Measurements from ENCODE around the gene MMP19.

Gene MMP19

GRCh38 chr12:55852740-55853139 is 10.0 kb upstream of the MMP19 start:
- no peaks in the 10 kb centered on the region for H3K9me3 ChIP-seq
- no peak for TF ChIP-seq CTCF (IDR thresholded peaks at IDR 0.05; ENCODE audit: low read depth, low read length)
- no peak overlapping the region for H3K4me3 ChIP-seq (ENCODE audit: low read depth, low read length)
- DNase-seq: no peak
- H3K36me3 ChIP-seq: no peaks in the 10 kb centered on the region
- no peaks in the 10 kb centered on the region for H3K27me3 ChIP-seq
- H3K4me1 ChIP-seq: no peaks in the 10 kb centered on the region; the same call in 1 of the 2 replicates

- Histone ChIP-seq H3K4me1 (peaks cover 5% of the 10 kb centered on the region; the same call in 1 of the 2 replicates), H3K36me3 (no peaks in the 10 kb centered on the region), H3K27me3 (no peaks in the 10 kb centered on the region), H3K9me3 (no peaks in the 10 kb centered on the region), H3K4me3 (ENCODE audit: low read depth, low read length) (no peak overlapping the region)
- no peak for TF ChIP-seq CTCF (IDR thresholded peaks at IDR 0.05; ENCODE audit: low read depth, low read length)
- no peak for DNase-seq
Observed at GRCh38 chr12:55850893-55851292, 8.2 kb upstream of the MMP19 start.

- Histone ChIP-seq H3K27me3 (no peaks in the 10 kb centered on the region), H3K36me3 (no peaks in the 10 kb centered on the region), H3K9me3 (no peaks in the 10 kb centered on the region), H3K4me3 (ENCODE audit: low read depth, low read length) (no peak overlapping the region), H3K4me1 (peaks cover 5% of the 10 kb centered on the region; the same call in 1 of the 2 replicates)
- no peak for TF ChIP-seq CTCF (IDR thresholded peaks at IDR 0.05; ENCODE audit: low read depth, low read length)
- DNase-seq: no peak
Observed at GRCh38 chr12:55850401-55850800, 7.7 kb upstream of the MMP19 start.

- Histone ChIP-seq H3K36me3 (no peaks in the 10 kb centered on the region), H3K4me1 (peaks cover 5% of the 10 kb centered on the region; the same call in 1 of the 2 replicates), H3K9me3 (no peaks in the 10 kb centered on the region), H3K27me3 (no peaks in the 10 kb centered on the region), H3K4me3 (ENCODE audit: low read depth, low read length) (no peak overlapping the region)
- no peak for DNase-seq
- no peak for TF ChIP-seq CTCF (IDR thresholded peaks at IDR 0.05; ENCODE audit: low read depth, low read length)
Observed at GRCh38 chr12:55849616-55850343, 7.0 kb upstream of the MMP19 start.

- TF ChIP-seq CTCF (IDR thresholded peaks at IDR 0.05; ENCODE audit: low read depth, low read length): no peak
- DNase-seq: peak; percentile 78
- Histone ChIP-seq H3K27me3 (no peaks in the 10 kb centered on the region), H3K4me1 (peaks cover 5% of the 10 kb centered on the region; the same call in 1 of the 2 replicates), H3K36me3 (no peaks in the 10 kb centered on the region), H3K4me3 (ENCODE audit: low read depth, low read length) (no peak overlapping the region; the same call in 1 of the 2 replicates), H3K9me3 (no peaks in the 10 kb centered on the region)
Observed at GRCh38 chr12:55847603-55848291, 5.0 kb upstream of the MMP19 start.

- no peaks in the 10 kb centered on the region for H3K27me3 ChIP-seq
- H3K4me1 ChIP-seq: peaks cover 5% of the 10 kb centered on the region; the same call in 1 of the 2 replicates
- H3K4me3 ChIP-seq (ENCODE audit: low read depth, low read length): no peak overlapping the region
- H3K36me3 ChIP-seq: no peaks in the 10 kb centered on the region
- no peak for DNase-seq
- H3K9me3 ChIP-seq: no peaks in the 10 kb centered on the region
- no peak for TF ChIP-seq CTCF (IDR thresholded peaks at IDR 0.05; ENCODE audit: low read depth, low read length)
Observed at GRCh38 chr12:55847033-55847432, 4.3 kb upstream of the MMP19 start.
